HG02763 (cell line): ENCODE results near the gene PTH.
A peak's percentile ranks its signal among the peaks of the same experiment; 100 is the strongest.

Experiments
- ATAC-seq: cut with Tn5 transposase; IDR thresholded peaks from one replicate; pipeline ENCODE4 v1.9.1; 2021; ENCODE audit warnings: mild to moderate bottlenecking, moderate library complexity; ENCODE audit not compliant: unreplicated experiment

The PTH gene

GRCh38 chr11:13495929-13496328 lies at the start of gene PTH:
Gene PTH, minus strand, starts transcription at chr11:13495997. Its CDS starts 3,142 bp downstream, at chr11:13492855.
- ATAC-seq: no peak

GRCh38 chr11:13538044-13538443 lies 42.2 kb upstream of the PTH start:
- ATAC-seq: no peak

GRCh38 chr11:13535819-13536218 lies 40.0 kb upstream of the PTH start:
- ATAC-seq: no peak

GRCh38 chr11:13534358-13534757 lies 38.6 kb upstream of the PTH start:
- no peak for ATAC-seq

GRCh38 chr11:13525257-13525656 lies 29.5 kb upstream of the PTH start:
- ATAC-seq: no peak

- ATAC-seq: no peak
Observed at GRCh38 chr11:13503393-13503792, 7.6 kb upstream of the PTH start.

GRCh38 chr11:13502492-13502891 lies 6.7 kb upstream of the PTH start:
- ATAC-seq: no peak

GRCh38 chr11:13494051-13494450 lies 1.7 kb downstream of the PTH start:
- no peak for ATAC-seq

GRCh38 chr11:13487661-13488030 lies 8.2 kb downstream of the PTH start:
- no peak for ATAC-seq

GRCh38 chr11:13486926-13487660 lies 8.7 kb downstream of the PTH start:
- ATAC-seq: peak; percentile 66

- ATAC-seq: no peak
Observed at GRCh38 chr11:13480198-13480597, 15.6 kb downstream of the PTH start.

GRCh38 chr11:13479688-13480087 lies 16.1 kb downstream of the PTH start:
- ATAC-seq: no peak

GRCh38 chr11:13475091-13475490 lies 20.7 kb downstream of the PTH start:
- no peak for ATAC-seq

GRCh38 chr11:13473013-13473722 lies 22.6 kb downstream of the PTH start:
- ATAC-seq: no peak

GRCh38 chr11:13468750-13469149 lies 27.0 kb downstream of the PTH start:
- ATAC-seq: no peak

- ATAC-seq: no peak
Observed at GRCh38 chr11:13465909-13466371, 29.9 kb downstream of the PTH start.

- ATAC-seq: no peak
Observed at GRCh38 chr11:13463779-13464290, 32.0 kb downstream of the PTH start.

- peak; percentile 97 for ATAC-seq
Observed at GRCh38 chr11:13462901-13463778, 32.7 kb downstream of the PTH start, which contains the start of gene BTBD10. Gene BTBD10, minus strand, starts transcription at chr11:13463222. Its CDS starts 18,098 bp downstream, at chr11:13445124.

- peak; percentile 37 for ATAC-seq
Observed at GRCh38 chr11:13462311-13462900, 33.4 kb downstream of the PTH start.

- ATAC-seq: no peak
Observed at GRCh38 chr11:13461291-13461690, 34.5 kb downstream of the PTH start.
